Measurements from ENCODE around the gene PAFAH1B1.

GRCh38 chr17:2615882-2616281, 22.4 kb downstream of the PAFAH1B1 start:
- TF ChIP-seq CTCF (IDR thresholded peaks at IDR 0.05; ENCODE audit: low read depth, low read length, poor library complexity, severe bottlenecking) (no peak), EZH2phosphoT487 (IDR thresholded peaks at IDR 0.05; ENCODE audit: borderline replicate concordance, low read length) (no peak)

Measured in DOHH2 (cell line).